ENCODE results near the gene PHC2.

The PHC2 gene

GRCh38 chr1:33430692-33431593, at the start of gene PHC2:
TSS of gene PHC2 (minus strand) at chr1:33431095. CDS start at chr1:33375539, 55,556 bp downstream.
- no peak within 1 kb of the TSS for H3K27ac Mint-ChIP-seq
- no peaks in the 10 kb centered on the region for H3K36me3 Mint-ChIP-seq (ENCODE audit: low read depth)
- H3K27me3 Mint-ChIP-seq (ENCODE audit: low read depth): peaks cover 36% of the 10 kb centered on the region
- peak within 1 kb of the TSS; percentile 63 for H3K4me3 Mint-ChIP-seq
- peaks cover 2% of the 10 kb centered on the region for H3K4me1 Mint-ChIP-seq (ENCODE audit: low read depth)
- H3K9me3 Mint-ChIP-seq: no peaks in the 10 kb centered on the region

GRCh38 chr1:33477451-33477850, 46.6 kb upstream of the PHC2 start:
- Mint-ChIP-seq H3K4me3 (no peak overlapping the region), H3K36me3 (ENCODE audit: low read depth) (no peaks in the 10 kb centered on the region), H3K27me3 (ENCODE audit: low read depth) (no peaks in the 10 kb centered on the region), H3K4me1 (ENCODE audit: low read depth) (peaks cover 11% of the 10 kb centered on the region), H3K9me3 (no peaks in the 10 kb centered on the region), H3K27ac (no peak overlapping the region)

GRCh38 chr1:33473900-33474299, 43.0 kb upstream of the PHC2 start:
- Mint-ChIP-seq H3K27me3 (ENCODE audit: low read depth) (no peaks in the 10 kb centered on the region), H3K36me3 (ENCODE audit: low read depth) (no peaks in the 10 kb centered on the region), H3K9me3 (no peaks in the 10 kb centered on the region), H3K4me1 (ENCODE audit: low read depth) (peaks cover 18% of the 10 kb centered on the region), H3K4me3 (no peak overlapping the region), H3K27ac (no peak overlapping the region)

- H3K4me3 Mint-ChIP-seq: peak within 1 kb of the TSS; percentile 85
- peaks cover 18% of the 10 kb centered on the region for H3K4me1 Mint-ChIP-seq (ENCODE audit: low read depth)
- no peaks in the 10 kb centered on the region for H3K27me3 Mint-ChIP-seq (ENCODE audit: low read depth)
- no peaks in the 10 kb centered on the region for H3K36me3 Mint-ChIP-seq (ENCODE audit: low read depth)
- peak within 1 kb of the TSS; percentile 60 for H3K27ac Mint-ChIP-seq
- no peaks in the 10 kb centered on the region for H3K9me3 Mint-ChIP-seq
These were observed 41.5 kb upstream of the PHC2 start, which contains the start of gene ZSCAN20 for GRCh38 chr1:33472269-33472980. TSS of gene ZSCAN20 (plus strand) at chr1:33472645. CDS start at chr1:33479289, 6,644 bp downstream.

GRCh38 chr1:33471416-33471815, 40.5 kb upstream of the PHC2 start:
- H3K27ac Mint-ChIP-seq: no peak overlapping the region
- H3K4me1 Mint-ChIP-seq (ENCODE audit: low read depth): peaks cover 18% of the 10 kb centered on the region
- H3K4me3 Mint-ChIP-seq: no peak overlapping the region
- H3K27me3 Mint-ChIP-seq (ENCODE audit: low read depth): no peaks in the 10 kb centered on the region
- H3K36me3 Mint-ChIP-seq (ENCODE audit: low read depth): no peaks in the 10 kb centered on the region
- H3K9me3 Mint-ChIP-seq: no peaks in the 10 kb centered on the region

- Mint-ChIP-seq H3K9me3 (no peaks in the 10 kb centered on the region), H3K27ac (no peak overlapping the region)
These were observed 39.7 kb upstream of the PHC2 start for GRCh38 chr1:33470495-33471012.

GRCh38 chr1:33469691-33470090, 38.8 kb upstream of the PHC2 start:
- no peak overlapping the region for H3K4me3 Mint-ChIP-seq
- no peaks in the 10 kb centered on the region for H3K27me3 Mint-ChIP-seq (ENCODE audit: low read depth)
- H3K9me3 Mint-ChIP-seq: no peaks in the 10 kb centered on the region
- no peak overlapping the region for H3K27ac Mint-ChIP-seq
- peaks cover 18% of the 10 kb centered on the region for H3K4me1 Mint-ChIP-seq (ENCODE audit: low read depth)
- H3K36me3 Mint-ChIP-seq (ENCODE audit: low read depth): no peaks in the 10 kb centered on the region

More at GRCh38 chr1:33470495-33471012, 39.7 kb upstream of the PHC2 start:
- Mint-ChIP-seq H3K4me3 (no peak overlapping the region), H3K36me3 (ENCODE audit: low read depth) (no peaks in the 10 kb centered on the region), H3K27me3 (ENCODE audit: low read depth) (no peaks in the 10 kb centered on the region), H3K4me1 (ENCODE audit: low read depth) (peaks cover 18% of the 10 kb centered on the region)

- Mint-ChIP-seq H3K4me3 (no peak overlapping the region), H3K9me3 (no peaks in the 10 kb centered on the region), H3K27ac (no peak overlapping the region)
These were observed 38.1 kb upstream of the PHC2 start for GRCh38 chr1:33468967-33469366.

GRCh38 chr1:33468531-33468930, 37.6 kb upstream of the PHC2 start:
- H3K4me3 Mint-ChIP-seq: no peak overlapping the region
- no peak overlapping the region for H3K27ac Mint-ChIP-seq
- H3K4me1 Mint-ChIP-seq (ENCODE audit: low read depth): peaks cover 17% of the 10 kb centered on the region
- no peaks in the 10 kb centered on the region for H3K36me3 Mint-ChIP-seq (ENCODE audit: low read depth)
- H3K27me3 Mint-ChIP-seq (ENCODE audit: low read depth): no peaks in the 10 kb centered on the region
- no peaks in the 10 kb centered on the region for H3K9me3 Mint-ChIP-seq

More at GRCh38 chr1:33468967-33469366, 38.1 kb upstream of the PHC2 start:
- Mint-ChIP-seq H3K36me3 (ENCODE audit: low read depth) (no peaks in the 10 kb centered on the region), H3K4me1 (ENCODE audit: low read depth) (peaks cover 18% of the 10 kb centered on the region), H3K27me3 (ENCODE audit: low read depth) (no peaks in the 10 kb centered on the region)

- H3K4me1 Mint-ChIP-seq (ENCODE audit: low read depth): peaks cover 12% of the 10 kb centered on the region
- H3K9me3 Mint-ChIP-seq: no peaks in the 10 kb centered on the region
- H3K27me3 Mint-ChIP-seq (ENCODE audit: low read depth): no peaks in the 10 kb centered on the region
- H3K4me3 Mint-ChIP-seq: no peak overlapping the region
- no peaks in the 10 kb centered on the region for H3K36me3 Mint-ChIP-seq (ENCODE audit: low read depth)
- H3K27ac Mint-ChIP-seq: no peak overlapping the region
These were observed 37.1 kb upstream of the PHC2 start for GRCh38 chr1:33468011-33468410.

- Mint-ChIP-seq H3K4me3 (no peak overlapping the region), H3K9me3 (no peaks in the 10 kb centered on the region), H3K36me3 (ENCODE audit: low read depth) (no peaks in the 10 kb centered on the region), H3K4me1 (ENCODE audit: low read depth) (peaks cover 5% of the 10 kb centered on the region), H3K27ac (no peak overlapping the region), H3K27me3 (ENCODE audit: low read depth) (peaks cover 3% of the 10 kb centered on the region)
These were observed 35.3 kb upstream of the PHC2 start for GRCh38 chr1:33466159-33466558.

- H3K36me3 Mint-ChIP-seq (ENCODE audit: low read depth): no peaks in the 10 kb centered on the region
- H3K27ac Mint-ChIP-seq: no peak overlapping the region
- no peak overlapping the region for H3K4me3 Mint-ChIP-seq
- no peaks in the 10 kb centered on the region for H3K9me3 Mint-ChIP-seq
- no peaks in the 10 kb centered on the region for H3K4me1 Mint-ChIP-seq (ENCODE audit: low read depth)
- H3K27me3 Mint-ChIP-seq (ENCODE audit: low read depth): peaks cover 5% of the 10 kb centered on the region
These were observed 34.4 kb upstream of the PHC2 start for GRCh38 chr1:33465316-33465715.

- Mint-ChIP-seq H3K4me1 (ENCODE audit: low read depth) (peaks cover 2% of the 10 kb centered on the region), H3K4me3 (no peak overlapping the region), H3K27ac (no peak overlapping the region), H3K36me3 (ENCODE audit: low read depth) (no peaks in the 10 kb centered on the region), H3K9me3 (no peaks in the 10 kb centered on the region), H3K27me3 (ENCODE audit: low read depth) (peaks cover 7% of the 10 kb centered on the region)
These were observed 33.7 kb upstream of the PHC2 start for GRCh38 chr1:33464552-33464951.

- H3K27me3 Mint-ChIP-seq (ENCODE audit: low read depth): peaks cover 7% of the 10 kb centered on the region
- H3K27ac Mint-ChIP-seq: no peak overlapping the region
- no peak overlapping the region for H3K4me3 Mint-ChIP-seq
- no peaks in the 10 kb centered on the region for H3K36me3 Mint-ChIP-seq (ENCODE audit: low read depth)
- no peaks in the 10 kb centered on the region for H3K9me3 Mint-ChIP-seq
- H3K4me1 Mint-ChIP-seq (ENCODE audit: low read depth): peaks cover 2% of the 10 kb centered on the region
These were observed 31.7 kb upstream of the PHC2 start for GRCh38 chr1:33462405-33463164.
